ENCODE results near the gene TPSB2. TPM values are rescaled to one million over a fixed set of nuclear protein-coding genes. Genes with fewer than 3 reads are reported as not detected.

Gene TPSB2
- total RNA-seq, 1 donor from 2014 or later, result not detected

DNA sequence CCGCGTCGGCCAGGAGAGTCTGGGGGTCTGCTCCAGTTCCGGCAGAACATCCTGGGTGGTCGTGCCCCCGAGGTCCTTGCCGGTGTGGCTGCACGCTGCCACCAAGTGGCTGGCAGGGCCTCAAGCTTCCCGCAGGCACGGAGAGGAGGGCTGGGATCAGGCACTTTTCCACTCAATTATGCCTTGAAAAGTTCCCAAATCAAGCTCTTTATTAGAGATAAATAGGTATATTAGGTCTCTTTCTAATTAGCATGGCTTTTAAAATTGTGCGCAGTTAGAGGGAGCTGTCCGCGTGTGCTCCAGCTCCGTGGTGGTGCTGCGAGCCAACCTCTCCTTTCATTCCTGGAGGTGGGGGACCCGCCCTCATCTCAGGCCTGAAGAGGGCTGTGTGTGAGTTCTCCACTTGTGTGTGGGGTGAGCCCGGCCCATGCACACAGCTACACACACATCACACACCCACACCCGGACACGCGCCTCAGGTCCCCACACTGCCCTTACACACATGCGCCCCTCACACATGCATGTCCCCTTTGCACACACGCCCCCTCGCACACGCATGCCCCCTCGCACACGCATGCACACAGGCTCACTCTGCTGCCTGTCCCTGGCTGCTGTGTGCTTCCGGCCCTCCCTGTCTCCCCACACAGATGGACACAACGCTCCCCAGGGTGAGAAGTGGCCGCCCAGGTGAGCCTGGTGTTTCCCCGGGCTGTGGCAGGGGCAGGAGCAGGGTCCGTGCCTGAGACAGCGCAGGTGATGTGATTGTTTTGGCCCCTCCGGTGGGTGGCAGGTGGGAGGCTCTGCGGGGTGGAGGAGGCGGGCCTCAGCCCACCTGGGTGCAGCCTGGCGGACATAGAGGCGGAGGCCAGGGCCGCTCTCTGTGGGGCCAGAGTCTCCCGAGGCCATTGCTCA, 48.3 kb downstream of the TPSB2 start:
- H3K4me3 Mint-ChIP-seq (ENCODE audit: unreplicated experiment), result no peak overlapping the region
- H3K4me1 Mint-ChIP-seq (ENCODE audit: unreplicated experiment), result no peaks in the 10 kb centered on the region
- no peak for DNase-seq (ENCODE audit: low spot score)
- H3K27ac Mint-ChIP-seq (ENCODE audit: unreplicated experiment), result no peak overlapping the region
- TF ChIP-seq, protein P1, sequence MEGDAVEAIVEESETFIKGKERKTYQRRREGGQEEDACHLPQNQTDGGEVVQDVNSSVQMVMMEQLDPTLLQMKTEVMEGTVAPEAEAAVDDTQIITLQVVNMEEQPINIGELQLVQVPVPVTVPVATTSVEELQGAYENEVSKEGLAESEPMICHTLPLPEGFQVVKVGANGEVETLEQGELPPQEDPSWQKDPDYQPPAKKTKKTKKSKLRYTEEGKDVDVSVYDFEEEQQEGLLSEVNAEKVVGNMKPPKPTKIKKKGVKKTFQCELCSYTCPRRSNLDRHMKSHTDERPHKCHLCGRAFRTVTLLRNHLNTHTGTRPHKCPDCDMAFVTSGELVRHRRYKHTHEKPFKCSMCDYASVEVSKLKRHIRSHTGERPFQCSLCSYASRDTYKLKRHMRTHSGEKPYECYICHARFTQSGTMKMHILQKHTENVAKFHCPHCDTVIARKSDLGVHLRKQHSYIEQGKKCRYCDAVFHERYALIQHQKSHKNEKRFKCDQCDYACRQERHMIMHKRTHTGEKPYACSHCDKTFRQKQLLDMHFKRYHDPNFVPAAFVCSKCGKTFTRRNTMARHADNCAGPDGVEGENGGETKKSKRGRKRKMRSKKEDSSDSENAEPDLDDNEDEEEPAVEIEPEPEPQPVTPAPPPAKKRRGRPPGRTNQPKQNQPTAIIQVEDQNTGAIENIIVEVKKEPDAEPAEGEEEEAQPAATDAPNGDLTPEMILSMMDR (IDR thresholded peaks at IDR 0.05; ENCODE audit: unreplicated experiment), result no peak
- H3K36me3 Mint-ChIP-seq (ENCODE audit: low read depth, unreplicated experiment), result no peaks in the 10 kb centered on the region
- no peaks in the 10 kb centered on the region for H3K27me3 Mint-ChIP-seq (ENCODE audit: unreplicated experiment)
- H3K9me3 Mint-ChIP-seq (ENCODE audit: unreplicated experiment), result no peaks in the 10 kb centered on the region

- Mint-ChIP-seq H3K4me1 (ENCODE audit: unreplicated experiment) (no peaks in the 10 kb centered on the region), H3K9me3 (ENCODE audit: unreplicated experiment) (no peaks in the 10 kb centered on the region), H3K36me3 (ENCODE audit: low read depth, unreplicated experiment) (no peaks in the 10 kb centered on the region), H3K27ac (ENCODE audit: unreplicated experiment) (no peak overlapping the region), H3K27me3 (ENCODE audit: unreplicated experiment) (no peaks in the 10 kb centered on the region), H3K4me3 (ENCODE audit: unreplicated experiment) (no peak overlapping the region)
- TF ChIP-seq, protein P1 (IDR thresholded peaks at IDR 0.05; ENCODE audit: unreplicated experiment), result no peak
- no peak for DNase-seq (ENCODE audit: low spot score)
Measured at GRCh38 chr16:1180549-1181403, 49.2 kb downstream of the TPSB2 start.

Other genes starting within 250 kb of the TPSB2 start
- 4.3 TPM for gene SOX8, start 248.4 kb downstream of the TPSB2 start, total RNA-seq (ENCODE audit: unreplicated experiment)
- not detected for gene SSTR5, start 157.4 kb downstream of the TPSB2 start, total RNA-seq (ENCODE audit: unreplicated experiment)
- gene C1QTNF8, start 133.9 kb downstream of the TPSB2 start, total RNA-seq (ENCODE audit: unreplicated experiment), result not detected
- gene CACNA1H, start 77.1 kb downstream of the TPSB2 start, total RNA-seq (ENCODE audit: unreplicated experiment), result 3.4 TPM
- not detected for gene TPSG1, start 4.9 kb downstream of the TPSB2 start, total RNA-seq (ENCODE audit: unreplicated experiment)
- not detected for gene TPSAB1, start 10.5 kb upstream of the TPSB2 start, total RNA-seq (ENCODE audit: unreplicated experiment)
- gene TPSD1, start 25.9 kb upstream of the TPSB2 start, total RNA-seq (ENCODE audit: unreplicated experiment), result not detected
- gene UBE2I, start 79.5 kb upstream of the TPSB2 start, total RNA-seq (ENCODE audit: unreplicated experiment), result 167 TPM
- 6.5 TPM for gene BAIAP3, start 103.5 kb upstream of the TPSB2 start, total RNA-seq (ENCODE audit: unreplicated experiment)
- gene TSR3, start 121.7 kb upstream of the TPSB2 start, total RNA-seq (ENCODE audit: unreplicated experiment), result 68.2 TPM
- 47.9 TPM for gene GNPTG, start 121.7 kb upstream of the TPSB2 start, total RNA-seq (ENCODE audit: unreplicated experiment)
- gene UNKL, start 184.5 kb upstream of the TPSB2 start, total RNA-seq (ENCODE audit: unreplicated experiment), result 30.3 TPM
- 11.4 TPM for gene UQCC4, start 190.6 kb upstream of the TPSB2 start, total RNA-seq (ENCODE audit: unreplicated experiment)
- not detected for gene PERCC1, start 200.9 kb upstream of the TPSB2 start, total RNA-seq (ENCODE audit: unreplicated experiment)
- 2.4 TPM for gene CCDC154, start 214.4 kb upstream of the TPSB2 start, total RNA-seq (ENCODE audit: unreplicated experiment)
- 99.1 TPM for gene CLCN7, start 244.8 kb upstream of the TPSB2 start, total RNA-seq (ENCODE audit: unreplicated experiment)

All from endothelial cell (in vitro differentiated cells).